Sigmoid colon (tissue), 4 donors: ENCODE measurements around the gene STRBP.

Experiments
- CTCF ChIP-seq, 4 experiments: fragments of 450-650 bp in 3 of 4; fragments of 200-600 bp in 1 of 4; IDR thresholded peaks; one replicate each; pipeline ENCODE4 v1.5.1; 2016 to 2019; ENCODE audit warnings: antibody characterized with exemption in 4 of 4, mild to moderate bottlenecking in 3 of 4, moderate library complexity in 2 of 4
- EP300 ChIP-seq, 4 donors: sonication (generic); formaldehyde crosslinking; IDR thresholded peaks; one replicate each; pipeline ENCODE4 v1.6.1; 2017; ENCODE audit warnings: antibody characterized with exemption in 4 of 4
- POLR2A ChIP-seq, 2 donors: fragments of 450-650 bp; IDR thresholded peaks; one replicate each; pipeline ENCODE4 v1.6.1; 2016; ENCODE audit warnings: antibody characterized with exemption in 2 of 2, mild to moderate bottlenecking in 2 of 2, moderate library complexity in 2 of 2
- POLR2AphosphoS5 ChIP-seq, 4 donors: sonication (generic); formaldehyde crosslinking; IDR thresholded peaks; one replicate each; pipeline ENCODE4 v1.6.1; 2017; ENCODE audit warnings: antibody characterized with exemption in 4 of 4

GRCh38 chr9:123167474-123167873, 100.9 kb downstream of the STRBP start:
- TF ChIP-seq POLR2A (IDR thresholded peaks at IDR 0.05) (no peak), CTCF (IDR thresholded peaks at IDR 0.05) (no peak), POLR2AphosphoS5 (IDR thresholded peaks at IDR 0.05) (no peak), EP300 (IDR thresholded peaks at IDR 0.05) (no peak)
